HepG2 (cell line): Measurements from ENCODE around the gene TEAD1. TPM values are rescaled to one million over a fixed set of nuclear protein-coding genes. Genes with fewer than 3 reads are reported as not detected.

Experiments used
- CREB1 ChIP-seq, 2 experiments: fragments of 450-650 bp in 1 of 2; IDR thresholded peaks; 2 replicates each; pipeline ENCODE4 v1.6.1; 2016 to 2017; ENCODE audit warnings: control low read depth in 1 of 2, mild to moderate bottlenecking in 1 of 2, missing compliant biosample characterization in 1 of 2, missing genetic modification characterization in 1 of 2
- FOSL2 ChIP-seq: sonication (generic); formaldehyde crosslinking; IDR thresholded peaks from 2 replicates; pipeline ENCODE4 v1.4.0; 2020; ENCODE audit warnings: missing genetic modification reagents
- MED1 ChIP-seq: sonication (generic); formaldehyde crosslinking; IDR thresholded peaks from 2 replicates; pipeline ENCODE4 v1.4.0; 2020; ENCODE audit warnings: missing genetic modification reagents
- ZBTB38 ChIP-seq: sonication (generic); formaldehyde crosslinking; IDR thresholded peaks from 2 replicates; pipeline ENCODE4 v1.5.1; 2020; ENCODE audit warnings: mild to moderate bottlenecking, missing genetic modification reagents
- ZNF605 ChIP-seq: sonication (generic); formaldehyde crosslinking; IDR thresholded peaks from 2 replicates; pipeline ENCODE4 v1.8.0; 2022; ENCODE audit warnings: mild to moderate bottlenecking, missing genetic modification reagents
- polyA plus RNA-seq, 8 experiments: library from polyadenylated mRNA; depleted of rRNA in 3 of 8; stranded (reverse) in 7 of 8; unstranded in 1 of 8; fragments of >200 nt; fragmentation: Illumina TruSeq in 4 of 8; extraction: Trizol in 4 of 8; gene quantifications; 2 replicates each; pipeline versions ENCODE4 v1.2.1 to v1.2.3, GENCODE V29; 2011 to 2016; ENCODE audit warnings: low read depth in 4 of 8, missing spikeins in 1 of 8, mixed read lengths in 1 of 8; ENCODE audit not compliant: insufficient read depth in 1 of 8
- total RNA-seq, 5 experiments: library from RNA; depleted of rRNA; stranded (reverse); fragments of >200 nt; fragmentation: Illumina TruSeq; extraction: Trizol; gene quantifications; 2 replicates each; pipeline ENCODE4 v1.2.3, GENCODE V29; 2016; ENCODE audit warnings: low read depth in 1 of 5
- TF ChIP-seq, protein P1 (sequence below): sonication (generic); formaldehyde crosslinking; IDR thresholded peaks from 2 replicates; pipeline ENCODE4 v1.5.1; 2020; ENCODE audit warnings: mild to moderate bottlenecking, missing genetic modification reagents, moderate library complexity
- TF ChIP-seq, protein P2 (sequence below): sonication (generic); formaldehyde crosslinking; IDR thresholded peaks from 2 replicates; pipeline ENCODE4 v1.5.1; 2020; ENCODE audit warnings: missing genetic modification reagents, mild to moderate bottlenecking, borderline replicate concordance
- TF ChIP-seq, protein P3 (sequence below): IDR thresholded peaks from 2 replicates; pipeline ENCODE4 v1.6.1; 2016; ENCODE audit warnings: mild to moderate bottlenecking

Gene TEAD1
- total and polyA plus RNA-seq, 2 of the 13 experiments (the other 11 are each of a cell fraction or from before 2014, with no cell fraction given): 20.1 to 30.5 TPM

GRCh38 chr11:12693479-12694182 is 19.4 kb downstream of the TEAD1 start (continued):
- TF ChIP-seq, protein P1, sequence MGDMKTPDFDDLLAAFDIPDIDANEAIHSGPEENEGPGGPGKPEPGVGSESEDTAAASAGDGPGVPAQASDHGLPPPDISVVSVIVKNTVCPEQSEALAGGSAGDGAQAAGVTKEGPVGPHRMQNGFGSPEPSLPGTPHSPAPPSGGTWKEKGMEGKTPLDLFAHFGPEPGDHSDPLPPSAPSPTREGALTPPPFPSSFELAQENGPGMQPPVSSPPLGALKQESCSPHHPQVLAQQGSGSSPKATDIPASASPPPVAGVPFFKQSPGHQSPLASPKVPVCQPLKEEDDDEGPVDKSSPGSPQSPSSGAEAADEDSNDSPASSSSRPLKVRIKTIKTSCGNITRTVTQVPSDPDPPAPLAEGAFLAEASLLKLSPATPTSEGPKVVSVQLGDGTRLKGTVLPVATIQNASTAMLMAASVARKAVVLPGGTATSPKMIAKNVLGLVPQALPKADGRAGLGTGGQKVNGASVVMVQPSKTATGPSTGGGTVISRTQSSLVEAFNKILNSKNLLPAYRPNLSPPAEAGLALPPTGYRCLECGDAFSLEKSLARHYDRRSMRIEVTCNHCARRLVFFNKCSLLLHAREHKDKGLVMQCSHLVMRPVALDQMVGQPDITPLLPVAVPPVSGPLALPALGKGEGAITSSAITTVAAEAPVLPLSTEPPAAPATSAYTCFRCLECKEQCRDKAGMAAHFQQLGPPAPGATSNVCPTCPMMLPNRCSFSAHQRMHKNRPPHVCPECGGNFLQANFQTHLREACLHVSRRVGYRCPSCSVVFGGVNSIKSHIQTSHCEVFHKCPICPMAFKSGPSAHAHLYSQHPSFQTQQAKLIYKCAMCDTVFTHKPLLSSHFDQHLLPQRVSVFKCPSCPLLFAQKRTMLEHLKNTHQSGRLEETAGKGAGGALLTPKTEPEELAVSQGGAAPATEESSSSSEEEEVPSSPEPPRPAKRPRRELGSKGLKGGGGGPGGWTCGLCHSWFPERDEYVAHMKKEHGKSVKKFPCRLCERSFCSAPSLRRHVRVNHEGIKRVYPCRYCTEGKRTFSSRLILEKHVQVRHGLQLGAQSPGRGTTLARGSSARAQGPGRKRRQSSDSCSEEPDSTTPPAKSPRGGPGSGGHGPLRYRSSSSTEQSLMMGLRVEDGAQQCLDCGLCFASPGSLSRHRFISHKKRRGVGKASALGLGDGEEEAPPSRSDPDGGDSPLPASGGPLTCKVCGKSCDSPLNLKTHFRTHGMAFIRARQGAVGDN: peak; percentile 78
- peak; percentile 64; the same call in 1 of the 2 replicates for TF ChIP-seq FOSL2 (CRISPR knock-in tag)
- TF ChIP-seq MED1: 0 out of 2 replicates have a peak, but pooled peaks have one; percentile 21
- TF ChIP-seq CREB1 (IDR thresholded peaks at IDR 0.05): no peak
- 0 out of 2 replicates have a peak, but pooled peaks have one; percentile 24 for TF ChIP-seq CREB1 (CRISPR knock-in tag; IDR thresholded peaks at IDR 0.05)
- TF ChIP-seq, protein P2, sequence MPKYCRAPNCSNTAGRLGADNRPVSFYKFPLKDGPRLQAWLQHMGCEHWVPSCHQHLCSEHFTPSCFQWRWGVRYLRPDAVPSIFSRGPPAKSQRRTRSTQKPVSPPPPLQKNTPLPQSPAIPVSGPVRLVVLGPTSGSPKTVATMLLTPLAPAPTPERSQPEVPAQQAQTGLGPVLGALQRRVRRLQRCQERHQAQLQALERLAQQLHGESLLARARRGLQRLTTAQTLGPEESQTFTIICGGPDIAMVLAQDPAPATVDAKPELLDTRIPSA (CRISPR knock-in tag): no peak
- no peak for TF ChIP-seq ZNF605 (CRISPR knock-in tag)
- TF ChIP-seq, protein P3, sequence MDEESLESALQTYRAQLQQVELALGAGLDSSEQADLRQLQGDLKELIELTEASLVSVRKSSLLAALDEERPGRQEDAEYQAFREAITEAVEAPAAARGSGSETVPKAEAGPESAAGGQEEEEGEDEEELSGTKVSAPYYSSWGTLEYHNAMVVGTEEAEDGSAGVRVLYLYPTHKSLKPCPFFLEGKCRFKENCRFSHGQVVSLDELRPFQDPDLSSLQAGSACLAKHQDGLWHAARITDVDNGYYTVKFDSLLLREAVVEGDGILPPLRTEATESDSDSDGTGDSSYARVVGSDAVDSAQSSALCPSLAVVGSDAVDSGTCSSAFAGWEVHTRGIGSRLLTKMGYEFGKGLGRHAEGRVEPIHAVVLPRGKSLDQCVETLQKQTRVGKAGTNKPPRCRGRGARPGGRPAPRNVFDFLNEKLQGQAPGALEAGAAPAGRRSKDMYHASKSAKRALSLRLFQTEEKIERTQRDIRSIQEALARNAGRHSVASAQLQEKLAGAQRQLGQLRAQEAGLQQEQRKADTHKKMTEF: 0 out of 2 replicates have a peak, but pooled peaks have one; percentile 8
- peak; percentile 77 for TF ChIP-seq ZBTB38
